Body of pancreas (tissue), 4 donors: ENCODE measurements around the gene ALDH7A1.

Experiments
- CTCF ChIP-seq, 7 experiments: fragments of 450-650 bp in 4 of 7; fragments of 200-600 bp in 3 of 7; sonication (generic) in 3 of 7; IDR thresholded peaks; one replicate each; pipeline ENCODE4 v1.5.1; 2016 to 2019; ENCODE audit warnings: antibody characterized with exemption in 7 of 7
- POLR2A ChIP-seq, 3 donors: fragments of 450-650 bp; IDR thresholded peaks; one replicate each; pipeline ENCODE4 v1.6.1; 2016; ENCODE audit warnings: antibody characterized with exemption in 3 of 3, mild to moderate bottlenecking in 2 of 3

GRCh38 chr5:126508962-126509279 lies 86.1 kb downstream of the ALDH7A1 start:
- TF ChIP-seq CTCF (IDR thresholded peaks at IDR 0.05) (no peak), POLR2A (IDR thresholded peaks at IDR 0.05) (no peak)
